Measurements from ENCODE around the gene TIMM23.
"Not testable (repeated sequence)": the region's sequence is repeated elsewhere in the genome, so short reads cannot be mapped to it uniquely, and the experiment has no call there.

- not testable (repeated sequence) for TF ChIP-seq HOXA7 (CRISPR knock-in tag; IDR thresholded peaks at IDR 0.05); CTCF (IDR thresholded peaks at IDR 0.05); EP300 (IDR thresholded peaks at IDR 0.05)
Measured at GRCh38 chr10:45962686-45963452, 9.4 kb upstream of the TIMM23 start.

All from A549 (cell line).